Measurements from ENCODE around the gene SF3A1.

DNA sequence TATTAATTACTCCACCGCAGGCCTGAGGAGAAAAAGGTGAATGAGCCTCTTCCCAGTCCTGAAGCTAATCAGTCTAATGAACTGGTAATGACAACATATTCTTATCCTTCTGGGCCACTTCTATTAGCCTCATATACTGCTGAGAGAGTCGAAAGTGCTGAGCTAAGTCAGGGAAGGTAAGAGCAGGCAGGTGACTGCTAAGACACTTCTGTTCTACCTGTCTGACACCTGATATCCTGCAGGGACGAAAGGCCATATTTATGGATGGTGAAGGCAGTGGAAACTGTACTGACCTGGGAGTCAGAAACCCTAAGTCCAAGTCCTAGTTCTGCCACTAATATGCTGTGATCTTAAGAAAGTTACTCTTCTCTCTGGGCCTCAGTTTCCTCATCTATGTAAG is 33.4 kb downstream of the SF3A1 start:
- TF ChIP-seq, protein P1, sequence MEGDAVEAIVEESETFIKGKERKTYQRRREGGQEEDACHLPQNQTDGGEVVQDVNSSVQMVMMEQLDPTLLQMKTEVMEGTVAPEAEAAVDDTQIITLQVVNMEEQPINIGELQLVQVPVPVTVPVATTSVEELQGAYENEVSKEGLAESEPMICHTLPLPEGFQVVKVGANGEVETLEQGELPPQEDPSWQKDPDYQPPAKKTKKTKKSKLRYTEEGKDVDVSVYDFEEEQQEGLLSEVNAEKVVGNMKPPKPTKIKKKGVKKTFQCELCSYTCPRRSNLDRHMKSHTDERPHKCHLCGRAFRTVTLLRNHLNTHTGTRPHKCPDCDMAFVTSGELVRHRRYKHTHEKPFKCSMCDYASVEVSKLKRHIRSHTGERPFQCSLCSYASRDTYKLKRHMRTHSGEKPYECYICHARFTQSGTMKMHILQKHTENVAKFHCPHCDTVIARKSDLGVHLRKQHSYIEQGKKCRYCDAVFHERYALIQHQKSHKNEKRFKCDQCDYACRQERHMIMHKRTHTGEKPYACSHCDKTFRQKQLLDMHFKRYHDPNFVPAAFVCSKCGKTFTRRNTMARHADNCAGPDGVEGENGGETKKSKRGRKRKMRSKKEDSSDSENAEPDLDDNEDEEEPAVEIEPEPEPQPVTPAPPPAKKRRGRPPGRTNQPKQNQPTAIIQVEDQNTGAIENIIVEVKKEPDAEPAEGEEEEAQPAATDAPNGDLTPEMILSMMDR (IDR thresholded peaks at IDR 0.05) = no peak
- no peak for TF ChIP-seq POLR2A (IDR thresholded peaks at IDR 0.05)

All from uterus (tissue), 2 donors.